Activated CD4-positive, CD25-positive, alpha-beta regulatory T cell treated with anti-CD3 and anti-CD28 coated beads, Interleukin-2, amount 50 U/mL, for 16 hours (primary cell): Measurements from ENCODE around the gene EEF1A2.
A peak's percentile ranks its signal among the peaks of the same experiment; 100 is the strongest.

Source experiments
- DNase-seq: peaks from one replicate; pipeline ENCODE4 v3.0.0-alpha.2; 2020; ENCODE audit warnings: low read depth, low spot score

Gene EEF1A2

GRCh38 chr20:63500151-63500901, 1.4 kb upstream of the EEF1A2 start:
- DNase-seq = no peak

GRCh38 chr20:63499338-63499969, 571 bp upstream of the EEF1A2 start:
- no peak for DNase-seq

- DNase-seq = no peak
Measured at GRCh38 chr20:63497946-63498935, 642 bp downstream of the EEF1A2 start.

- DNase-seq = no peak
Measured at GRCh38 chr20:63497138-63497945, 1.5 kb downstream of the EEF1A2 start.

- DNase-seq = no peak
Measured at GRCh38 chr20:63496596-63497120, 2.2 kb downstream of the EEF1A2 start.

GRCh38 chr20:63495741-63496595, 2.9 kb downstream of the EEF1A2 start:
- DNase-seq = peak; percentile 61

GRCh38 chr20:63495167-63495720, 3.6 kb downstream of the EEF1A2 start:
- no peak for DNase-seq

- no peak for DNase-seq
Measured at GRCh38 chr20:63494420-63495166, 4.3 kb downstream of the EEF1A2 start.

GRCh38 chr20:63494084-63494419, 4.8 kb downstream of the EEF1A2 start:
- no peak for DNase-seq

GRCh38 chr20:63493563-63494020, 5.3 kb downstream of the EEF1A2 start:
- no peak for DNase-seq

GRCh38 chr20:63492982-63493381, 5.9 kb downstream of the EEF1A2 start:
- DNase-seq = no peak

- no peak for DNase-seq
Measured at GRCh38 chr20:63492518-63492917, 6.4 kb downstream of the EEF1A2 start.

- DNase-seq = no peak
Measured at GRCh38 chr20:63491635-63492230, 7.2 kb downstream of the EEF1A2 start.

GRCh38 chr20:63491078-63491477, 7.8 kb downstream of the EEF1A2 start:
- no peak for DNase-seq

GRCh38 chr20:63490416-63490815, 8.5 kb downstream of the EEF1A2 start:
- no peak for DNase-seq

- no peak for DNase-seq
Measured at GRCh38 chr20:63488315-63489251, 10.3 kb downstream of the EEF1A2 start.

GRCh38 chr20:63487781-63488241, 11.1 kb downstream of the EEF1A2 start:
- no peak for DNase-seq
